CD4-positive, CD25-positive, alpha-beta regulatory T cell (primary cell): Measurements from ENCODE around the gene LCT. TPM values are rescaled to one million over a fixed set of nuclear protein-coding genes. Genes with fewer than 3 reads are reported as not detected.
A peak's percentile ranks its signal among the peaks of the same experiment; 100 is the strongest.

Experiments
- ATAC-seq, 2 donors: fragments of 150-1000 bp; cut with Tn5 transposase; one replicate each; pipeline ENCODE4 v1.10.0; 2021; ENCODE audit warnings: low read depth in 2 of 2, moderate number of reproducible peaks in 2 of 2, moderate library complexity in 1 of 2
- DNase-seq, 3 donors: peaks; one replicate each; pipeline versions ENCODE4 v3.0.0 to v3.0.0-alpha.2; 2012 to 2022; ENCODE audit warnings: mixed read lengths in 1 of 3
- H3K27ac ChIP-seq: one replicate; pipeline ENCODE4 v1.7.0; 2013; ENCODE audit warnings: mild to moderate bottlenecking, low read length; ENCODE audit not compliant: insufficient read depth, poor library complexity, severe bottlenecking
- H3K27me3 ChIP-seq: one replicate; pipeline ENCODE4 v1.7.0; 2013; ENCODE audit warnings: low read length; ENCODE audit not compliant: control insufficient read depth, insufficient read depth
- H3K36me3 ChIP-seq: one replicate; pipeline ENCODE4 v1.7.0; 2013; ENCODE audit warnings: mild to moderate bottlenecking, low read length, moderate library complexity; ENCODE audit not compliant: control insufficient read depth, insufficient read depth
- H3K4me1 ChIP-seq: 2 replicates; pipeline ENCODE4 v1.7.0; 2013; ENCODE audit warnings: mild to moderate bottlenecking, low read length; ENCODE audit not compliant: insufficient read depth, control insufficient read depth, poor library complexity, severe bottlenecking
- H3K4me3 ChIP-seq: one replicate; pipeline ENCODE4 v1.7.0; 2013; ENCODE audit warnings: low read depth, mild to moderate bottlenecking, low read length, moderate library complexity
- H3K9me3 ChIP-seq, 2 experiments: 1 replicate in 1 of 2; 2 replicates in 1 of 2; pipeline ENCODE4 v1.7.0; 2013; ENCODE audit warnings: low read length in 2 of 2, mild to moderate bottlenecking in 1 of 2, moderate library complexity in 1 of 2; ENCODE audit not compliant: control insufficient read depth in 2 of 2
- H3K27ac Mint-ChIP-seq, 3 donors: one replicate each; pipeline ENCODE4 v1.8.0; 2020 to 2022; ENCODE audit warnings: mild to moderate bottlenecking in 3 of 3, mixed read lengths in 3 of 3, moderate library complexity in 2 of 3
- H3K27me3 Mint-ChIP-seq: one replicate; pipeline ENCODE4 v1.8.0; 2022; ENCODE audit warnings: mild to moderate bottlenecking, mixed read lengths
- H3K36me3 Mint-ChIP-seq: one replicate; pipeline ENCODE4 v1.8.0; 2020; ENCODE audit warnings: mixed read lengths
- H3K4me1 Mint-ChIP-seq, 4 donors: one replicate each; pipeline ENCODE4 v1.8.0; 2020 to 2022; ENCODE audit warnings: mixed read lengths in 4 of 4, mild to moderate bottlenecking in 1 of 4
- H3K4me3 Mint-ChIP-seq, 4 donors: one replicate each; pipeline ENCODE4 v1.8.0; 2020 to 2022; ENCODE audit warnings: mild to moderate bottlenecking in 4 of 4, mixed read lengths in 4 of 4, moderate library complexity in 3 of 4
- H3K9me3 Mint-ChIP-seq, 7 donors: one replicate each; pipeline ENCODE4 v1.8.0; 2020 to 2022; ENCODE audit warnings: mixed read lengths in 7 of 7, mild to moderate bottlenecking in 3 of 7, moderate library complexity in 2 of 7
- polyA plus RNA-seq, 4 donors: library from polyadenylated mRNA; unstranded; fragments of 300-500 nt; fragmentation: Illumina TruSeq; gene quantifications; one replicate each; pipeline ENCODE4 v1.2.3, GENCODE V29; 2021
- total RNA-seq: library from RNA; stranded (reverse); gene quantifications from one replicate; pipeline ENCODE4 v1.2.3, GENCODE V29; 2022

The LCT gene
- total and polyA plus RNA-seq, 5 donors from 2014 or later = not detected

- no peaks in the 10 kb centered on the region for H3K27me3 ChIP-seq
- peaks cover 26 to 59% (median 38%) of the 10 kb centered on the region in 4 donors for H3K4me1 Mint-ChIP-seq
- peak in 1 of 2 donors; percentile 13 for ATAC-seq
- H3K4me3 Mint-ChIP-seq = no peak overlapping the region
- H3K27ac Mint-ChIP-seq = peak overlapping the region in 1 of 3 donors; percentile 30
- no peaks in the 10 kb centered on the region for H3K9me3 ChIP-seq
- peaks cover 0 to 1% (median 0%) of the 10 kb centered on the region in 7 donors for H3K9me3 Mint-ChIP-seq
- DNase-seq = peak in 1 of 3 donors; percentile 53
- H3K36me3 ChIP-seq = peaks cover 63% of the 10 kb centered on the region
- no peaks in the 10 kb centered on the region for H3K27me3 Mint-ChIP-seq
- peaks cover 38% of the 10 kb centered on the region for H3K36me3 Mint-ChIP-seq
- H3K4me1 ChIP-seq = peaks cover 20% of the 10 kb centered on the region
- no peak overlapping the region for H3K27ac ChIP-seq
- no peak overlapping the region for H3K4me3 ChIP-seq
Measured at GRCh38 chr2:135870571-135870970, 33.6 kb upstream of the LCT start.

GRCh38 chr2:135863233-135863632, 26.2 kb upstream of the LCT start:
- Mint-ChIP-seq H3K4me1 (peaks cover 5 to 8% (median 5%) of the 10 kb centered on the region in 4 donors), H3K9me3 (peaks cover 0 to 1% (median 0%) of the 10 kb centered on the region in 7 donors), H3K27ac (no peak overlapping the region), H3K36me3 (peaks cover 67% of the 10 kb centered on the region), H3K4me3 (no peak overlapping the region), H3K27me3 (no peaks in the 10 kb centered on the region)
- peaks cover 80% of the 10 kb centered on the region for H3K36me3 ChIP-seq
- no peak overlapping the region for H3K27ac ChIP-seq
- ATAC-seq = no peak
- no peak for DNase-seq
- no peaks in the 10 kb centered on the region for H3K27me3 ChIP-seq
- no peaks in the 10 kb centered on the region for H3K4me1 ChIP-seq
- H3K9me3 ChIP-seq = no peaks in the 10 kb centered on the region
- H3K4me3 ChIP-seq = no peak overlapping the region

DNA sequence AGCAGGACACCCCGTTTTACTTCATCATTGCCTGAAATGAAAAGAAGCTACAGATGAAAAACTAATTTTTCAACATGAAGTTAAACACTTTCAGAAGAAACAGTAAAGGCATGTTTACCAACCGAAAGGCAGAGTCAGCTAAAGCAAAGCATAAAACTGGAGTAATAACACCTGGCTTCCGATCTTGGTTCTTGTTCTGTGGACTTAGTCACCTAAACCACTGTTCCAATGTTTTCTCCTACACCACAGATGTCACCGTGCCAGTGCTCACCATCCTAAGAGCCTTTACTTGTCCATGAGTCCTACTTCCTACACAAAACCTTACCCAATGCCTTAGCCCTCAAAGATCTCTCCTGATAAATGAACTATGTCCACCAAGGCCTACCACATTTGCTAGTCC, 25.7 kb upstream of the LCT start:
- H3K9me3 ChIP-seq = no peaks in the 10 kb centered on the region
- ATAC-seq (no peak), DNase-seq (no peak)
- peaks cover 0 to 5% (median under 1%) of the 10 kb centered on the region in 4 donors for H3K4me1 Mint-ChIP-seq
- H3K36me3 Mint-ChIP-seq = peaks cover 65% of the 10 kb centered on the region
- no peak overlapping the region for H3K4me3 Mint-ChIP-seq
- no peaks in the 10 kb centered on the region for H3K27me3 ChIP-seq
- peaks cover 80% of the 10 kb centered on the region for H3K36me3 ChIP-seq
- H3K27ac ChIP-seq = no peak overlapping the region
- H3K27me3 Mint-ChIP-seq = no peaks in the 10 kb centered on the region
- H3K4me1 ChIP-seq = no peaks in the 10 kb centered on the region
- peak overlapping the region in 1 of 3 donors; percentile 7 for H3K27ac Mint-ChIP-seq
- H3K9me3 Mint-ChIP-seq = no peaks in the 10 kb centered on the region
- H3K4me3 ChIP-seq = no peak overlapping the region

GRCh38 chr2:135853401-135853800, 16.4 kb upstream of the LCT start:
- Mint-ChIP-seq H3K27ac (no peak overlapping the region), H3K36me3 (peaks cover 34% of the 10 kb centered on the region), H3K4me3 (no peak overlapping the region), H3K9me3 (no peaks in the 10 kb centered on the region), H3K4me1 (peaks cover 0 to 2% (median 0%) of the 10 kb centered on the region in 4 donors), H3K27me3 (no peaks in the 10 kb centered on the region)
- Histone ChIP-seq H3K27ac (no peak overlapping the region), H3K36me3 (peaks cover 57% of the 10 kb centered on the region), H3K27me3 (no peaks in the 10 kb centered on the region), H3K9me3 (no peaks in the 10 kb centered on the region), H3K4me1 (no peaks in the 10 kb centered on the region), H3K4me3 (no peak overlapping the region)
- ATAC-seq = no peak
- no peak for DNase-seq

GRCh38 chr2:135851858-135852257, 14.9 kb upstream of the LCT start:
- Mint-ChIP-seq H3K27ac (no peak overlapping the region), H3K36me3 (peaks cover 30% of the 10 kb centered on the region), H3K4me1 (peaks cover 0 to 4% (median 1%) of the 10 kb centered on the region in 4 donors), H3K27me3 (no peaks in the 10 kb centered on the region), H3K9me3 (no peaks in the 10 kb centered on the region), H3K4me3 (no peak overlapping the region)
- H3K27me3 ChIP-seq = no peaks in the 10 kb centered on the region
- H3K9me3 ChIP-seq = no peaks in the 10 kb centered on the region
- no peaks in the 10 kb centered on the region for H3K4me1 ChIP-seq
- no peak overlapping the region for H3K27ac ChIP-seq
- peaks cover 56% of the 10 kb centered on the region for H3K36me3 ChIP-seq
- ATAC-seq (no peak), DNase-seq (no peak)
- no peak overlapping the region for H3K4me3 ChIP-seq

DNA sequence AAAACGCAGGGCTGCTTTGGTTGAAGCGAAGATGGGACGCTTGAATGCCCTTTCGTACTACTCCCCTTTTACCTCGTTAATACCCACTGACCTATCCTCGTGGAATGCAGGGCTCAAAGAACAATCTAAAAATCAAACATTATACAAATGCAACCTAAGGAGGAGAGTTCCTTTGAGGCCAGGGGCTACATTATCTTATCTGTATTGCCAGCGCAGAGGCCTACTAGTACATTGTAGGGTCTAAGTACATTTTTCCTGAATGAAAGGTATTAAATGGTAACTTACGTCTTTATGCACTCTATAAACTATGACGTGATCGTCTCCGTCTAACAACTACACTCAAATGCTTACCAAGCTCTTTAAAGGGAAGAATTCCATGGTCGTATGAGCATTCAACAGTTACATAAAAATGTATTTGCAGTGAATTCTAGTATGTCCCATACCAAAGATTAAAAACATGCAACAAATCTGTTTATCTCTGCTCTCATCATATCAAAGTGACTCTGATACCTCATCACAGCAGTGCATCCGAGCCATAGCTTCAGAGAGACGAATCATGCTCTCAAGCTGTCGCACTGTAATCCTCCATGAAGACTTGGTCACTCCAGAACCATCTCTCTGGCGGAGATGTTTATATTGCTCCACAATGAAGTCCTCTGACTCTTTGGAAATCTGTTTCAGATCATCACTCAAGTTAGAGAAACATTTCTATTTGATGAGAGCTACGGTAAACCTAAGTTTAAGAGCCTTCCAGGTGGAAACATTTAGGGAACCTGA, 14.1 kb upstream of the LCT start:
- H3K9me3 Mint-ChIP-seq = no peaks in the 10 kb centered on the region
- H3K27ac Mint-ChIP-seq = peak overlapping the region in 1 of 3 donors; percentile 6
- peaks cover 24% of the 10 kb centered on the region for H3K36me3 Mint-ChIP-seq

GRCh38 chr2:135849087-135849486, 12.1 kb upstream of the LCT start:
- peaks cover 67% of the 10 kb centered on the region for H3K36me3 ChIP-seq
- H3K27ac ChIP-seq = no peak overlapping the region
- peaks cover 0 to 4% (median 1%) of the 10 kb centered on the region in 4 donors for H3K4me1 Mint-ChIP-seq
- no peaks in the 10 kb centered on the region for H3K4me1 ChIP-seq
- H3K36me3 Mint-ChIP-seq = peaks cover 31% of the 10 kb centered on the region
- no peaks in the 10 kb centered on the region for H3K27me3 Mint-ChIP-seq
- ATAC-seq (no peak), DNase-seq (no peak)
- no peaks in the 10 kb centered on the region for H3K9me3 ChIP-seq
- H3K9me3 Mint-ChIP-seq = no peaks in the 10 kb centered on the region
- H3K27me3 ChIP-seq = no peaks in the 10 kb centered on the region
- H3K27ac Mint-ChIP-seq = no peak overlapping the region
- H3K4me3 ChIP-seq = no peak overlapping the region
- no peak overlapping the region for H3K4me3 Mint-ChIP-seq

More for the DNA sequence above, 14.1 kb upstream of the LCT start:
- H3K27me3 Mint-ChIP-seq = no peaks in the 10 kb centered on the region
- Histone ChIP-seq H3K9me3 (no peaks in the 10 kb centered on the region), H3K4me3 (no peak overlapping the region), H3K36me3 (peaks cover 54% of the 10 kb centered on the region), H3K27ac (no peak overlapping the region), H3K4me1 (no peaks in the 10 kb centered on the region), H3K27me3 (no peaks in the 10 kb centered on the region)
- ATAC-seq = no peak
- peaks cover 0 to 4% (median 1%) of the 10 kb centered on the region in 4 donors for H3K4me1 Mint-ChIP-seq
- no peak for DNase-seq
- no peak overlapping the region for H3K4me3 Mint-ChIP-seq

DNA sequence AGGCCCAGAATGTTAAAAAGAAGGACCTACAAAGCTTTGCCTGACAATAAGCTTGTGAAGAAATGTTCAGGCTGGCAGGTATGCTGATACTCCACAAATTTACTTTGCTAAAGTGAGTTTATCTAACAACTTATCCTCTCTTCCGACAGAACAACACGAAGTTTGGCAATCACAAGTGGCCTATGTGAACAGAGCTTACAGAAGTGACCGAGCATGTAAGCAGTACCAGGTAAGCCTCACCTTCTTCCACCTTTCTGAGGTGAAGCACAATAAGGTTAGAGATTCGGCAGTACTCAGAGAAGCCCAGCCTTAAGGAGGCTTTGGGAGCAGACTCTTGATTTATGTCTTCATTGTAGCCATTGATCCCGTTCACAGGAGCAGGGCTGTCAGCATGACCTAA, 9.0 kb upstream of the LCT start:
- DNase-seq (no peak), ATAC-seq (no peak)
- Histone ChIP-seq H3K27ac (no peak overlapping the region), H3K27me3 (no peaks in the 10 kb centered on the region), H3K4me3 (no peak overlapping the region), H3K4me1 (no peaks in the 10 kb centered on the region), H3K36me3 (peaks cover 69% of the 10 kb centered on the region), H3K9me3 (no peaks in the 10 kb centered on the region)
- Mint-ChIP-seq H3K27me3 (no peaks in the 10 kb centered on the region), H3K9me3 (no peaks in the 10 kb centered on the region), H3K4me1 (peaks cover 0 to 9% (median 2%) of the 10 kb centered on the region in 4 donors), H3K36me3 (peaks cover 41% of the 10 kb centered on the region), H3K27ac (no peak overlapping the region), H3K4me3 (no peak overlapping the region)
